ENCODE measurements around the gene COL7A1.

The COL7A1 gene

DNA sequence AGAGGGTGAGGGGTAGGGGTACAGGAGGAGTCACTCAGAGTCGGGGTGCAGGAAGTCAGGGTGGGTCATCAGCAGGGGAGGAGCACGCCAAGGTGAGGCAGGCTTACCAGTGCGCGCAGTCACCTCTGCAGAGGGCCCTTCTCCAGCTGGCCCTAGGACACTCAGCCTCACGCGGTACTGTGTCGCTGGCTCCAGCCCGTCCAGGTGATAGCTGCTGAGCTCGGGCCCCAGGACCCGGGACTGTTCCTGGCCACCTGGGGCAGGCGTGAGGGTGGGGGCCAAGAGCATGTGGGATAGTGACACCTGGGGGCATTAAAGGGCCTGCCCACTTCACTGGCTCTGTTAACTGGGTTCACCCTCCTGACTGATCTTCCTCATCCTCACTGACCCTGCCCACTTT is 7.4 kb downstream of the COL7A1 start:
- no peak for DNase-seq

DNA sequence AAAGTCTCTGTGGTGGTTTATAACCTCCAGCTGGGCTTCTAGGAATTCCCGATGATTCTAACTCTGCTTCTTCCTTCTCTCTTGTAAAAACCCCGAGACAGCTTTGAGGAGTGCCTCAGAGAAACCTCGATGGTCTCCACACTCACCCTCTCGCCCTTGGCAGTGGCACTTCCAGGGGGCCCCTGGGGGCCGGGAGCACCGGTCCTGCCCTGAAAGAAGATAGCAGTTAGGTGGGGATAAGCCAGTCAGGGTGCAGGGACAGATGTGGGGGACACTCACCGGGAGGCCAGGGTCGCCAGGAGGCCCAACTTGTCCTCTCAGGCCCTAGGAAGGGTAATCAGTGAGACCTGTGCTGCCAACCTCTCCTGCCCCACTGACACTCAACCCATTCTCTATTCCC is 9.7 kb downstream of the COL7A1 start:
- DNase-seq = no peak

GRCh38 chr3:48584836-48585235 is 10.3 kb downstream of the COL7A1 start:
- no peak for DNase-seq

DNA sequence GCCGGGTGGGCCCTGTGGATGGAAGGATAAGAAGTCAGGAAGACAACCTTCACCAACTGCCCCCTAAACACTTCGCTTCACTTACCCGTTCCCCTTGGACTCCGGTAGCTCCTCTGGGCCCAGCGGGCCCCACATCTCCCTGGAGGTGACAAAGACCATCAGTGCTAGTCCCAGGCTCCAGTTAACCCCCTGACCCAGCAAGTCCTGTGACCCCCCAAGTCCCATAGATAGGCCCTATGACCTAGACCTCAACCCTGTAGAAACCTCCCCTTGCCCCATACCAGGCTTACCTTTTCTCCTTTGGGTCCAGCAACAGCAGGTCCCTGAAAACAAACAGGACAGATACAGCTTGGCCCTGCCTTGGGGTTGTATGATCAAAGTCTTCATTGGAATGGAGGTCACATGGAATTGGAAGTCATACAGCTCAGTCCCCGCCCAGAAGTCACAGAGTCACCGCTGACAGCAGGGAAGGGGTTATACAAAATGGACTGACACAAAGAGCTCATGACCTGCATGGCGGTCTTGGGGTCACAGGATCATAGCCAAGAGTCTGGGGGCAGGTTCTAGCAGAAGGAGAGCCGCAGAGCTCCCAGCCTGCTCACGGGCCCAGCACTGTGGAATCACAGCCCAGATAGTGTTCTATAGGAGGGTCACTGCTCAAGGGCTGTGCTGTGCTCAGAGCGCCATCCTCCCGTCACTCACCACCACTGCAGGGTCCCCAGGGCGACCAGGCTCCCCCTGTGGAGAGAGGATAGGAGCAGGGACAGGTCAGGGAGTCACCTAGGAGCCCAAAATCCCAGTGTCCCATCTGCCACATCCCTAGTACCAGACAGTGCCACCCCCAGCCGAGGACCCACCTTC is 13.3 kb downstream of the COL7A1 start:
- no peak for DNase-seq

DNA sequence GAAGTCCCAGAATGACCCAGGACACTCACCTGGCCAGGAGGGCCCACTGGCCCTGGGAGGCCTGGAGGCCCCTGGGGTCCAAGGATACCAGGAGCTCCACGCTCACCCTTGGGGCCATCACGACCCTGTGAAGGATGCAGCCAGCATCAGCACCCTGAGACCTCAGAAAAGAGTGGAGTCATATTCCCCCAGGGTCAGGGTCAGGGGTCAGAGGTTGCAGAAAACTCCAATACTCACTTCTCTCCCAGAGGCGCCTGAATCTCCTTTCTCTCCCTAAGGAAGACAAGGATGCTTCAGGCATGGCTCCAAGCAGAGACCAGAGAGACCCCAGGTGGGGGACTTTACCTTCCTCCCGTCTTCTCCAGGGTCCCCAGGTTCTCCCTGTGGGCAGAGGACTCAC is 18.5 kb downstream of the COL7A1 start:
- no peak for DNase-seq

DNA sequence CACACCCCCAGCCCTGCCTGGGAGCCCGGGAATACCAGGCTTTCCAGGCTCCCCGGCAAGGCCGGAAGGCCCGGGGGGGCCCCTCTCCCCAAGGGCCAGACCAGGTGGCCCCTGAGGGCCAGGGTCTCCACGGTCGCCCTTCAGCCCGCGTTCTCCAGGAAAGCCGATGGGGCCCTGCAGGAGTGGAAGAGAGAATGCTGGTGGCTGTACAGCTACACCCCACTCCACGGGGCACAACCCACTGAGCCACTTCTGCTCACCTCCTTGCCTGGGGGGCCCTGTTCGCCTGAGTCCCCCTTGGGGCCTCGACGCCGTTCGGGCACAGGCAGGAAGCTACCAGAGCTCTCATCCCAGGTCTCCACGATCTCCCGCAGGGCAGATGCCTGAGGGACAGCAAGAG is 19.8 kb downstream of the COL7A1 start:
- no peak for DNase-seq

DNA sequence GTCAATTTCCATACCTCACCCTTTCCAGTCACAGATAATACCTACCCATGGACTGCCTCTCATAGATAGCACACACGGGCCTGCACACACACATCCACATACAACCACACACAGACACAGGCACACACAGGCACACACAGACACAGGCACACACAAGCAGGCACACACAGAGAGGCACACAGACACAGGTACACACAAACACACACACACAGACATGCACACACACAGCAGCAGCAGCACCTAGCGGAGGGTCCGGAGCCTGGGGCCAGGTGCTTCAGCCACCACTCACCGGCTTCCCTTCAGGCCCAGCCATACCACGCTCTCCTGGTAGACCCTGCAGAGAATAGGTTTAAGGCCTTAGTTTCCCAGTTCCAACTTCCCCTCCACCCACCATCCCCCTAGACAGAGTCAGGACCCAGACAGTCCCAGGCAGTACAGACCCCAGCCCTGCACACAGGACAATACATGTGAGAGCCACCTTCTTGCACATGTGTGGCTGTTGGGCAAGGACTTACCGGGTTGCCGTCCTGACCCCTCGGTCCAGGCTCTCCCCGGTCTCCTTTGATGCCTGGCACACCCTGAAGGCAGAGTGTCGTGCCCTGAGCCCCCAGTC is 21.1 kb downstream of the COL7A1 start:
- DNase-seq = no peak

DNA sequence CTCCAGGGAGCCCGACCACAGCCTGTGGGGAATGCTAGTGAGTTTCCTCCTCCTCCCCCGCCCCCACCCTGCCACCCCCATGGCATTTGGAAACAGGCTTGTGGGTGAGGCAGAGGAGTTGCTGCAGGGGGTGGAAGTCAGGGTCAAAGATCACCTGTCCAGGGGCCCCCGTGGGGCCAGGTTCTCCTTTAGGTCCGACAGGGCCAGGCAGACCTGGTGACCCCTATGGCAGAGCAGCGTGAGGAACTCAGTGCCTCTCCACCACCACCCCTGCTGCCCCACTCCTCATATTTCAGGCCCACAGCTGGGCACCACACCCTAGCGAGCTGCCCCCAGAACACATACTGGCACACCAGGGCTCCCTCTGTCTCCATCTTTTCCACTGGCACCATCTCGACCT is 22.6 kb downstream of the COL7A1 start:
- DNase-seq = no peak

- no peak for DNase-seq
Observed at GRCh38 chr3:48571938-48572337, 23.2 kb downstream of the COL7A1 start.

DNA sequence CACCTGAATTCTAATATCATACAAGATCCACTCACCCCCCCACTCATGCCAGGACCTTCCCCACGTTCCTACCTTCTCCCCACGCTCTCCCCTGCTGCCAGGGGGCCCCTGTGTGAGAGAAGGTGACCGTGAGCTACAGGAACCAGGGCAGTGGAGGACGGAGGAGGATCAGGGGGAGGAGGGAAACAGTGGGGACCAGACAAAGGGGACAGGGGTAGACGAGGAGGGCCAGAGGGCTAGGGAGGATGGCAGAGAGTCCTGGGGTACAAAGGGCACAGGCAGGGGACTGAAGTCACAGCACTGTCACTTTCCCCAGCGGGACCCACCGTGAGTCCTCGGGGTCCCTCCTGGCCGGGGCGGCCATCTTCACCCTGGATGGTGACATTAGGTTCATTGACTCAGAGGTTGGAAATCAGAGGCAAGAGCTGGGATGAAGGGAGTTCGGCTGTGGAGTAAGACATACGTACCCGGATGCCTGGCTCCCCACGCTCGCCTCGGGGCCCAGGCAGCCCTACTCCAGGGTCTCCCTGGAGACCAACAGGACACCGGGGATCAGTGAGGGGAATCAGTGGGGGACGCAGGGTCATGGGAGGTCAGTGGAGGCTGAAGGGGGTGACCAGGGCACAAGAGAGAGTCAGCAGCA is 25.2 kb downstream of the COL7A1 start:
- DNase-seq = no peak

DNA sequence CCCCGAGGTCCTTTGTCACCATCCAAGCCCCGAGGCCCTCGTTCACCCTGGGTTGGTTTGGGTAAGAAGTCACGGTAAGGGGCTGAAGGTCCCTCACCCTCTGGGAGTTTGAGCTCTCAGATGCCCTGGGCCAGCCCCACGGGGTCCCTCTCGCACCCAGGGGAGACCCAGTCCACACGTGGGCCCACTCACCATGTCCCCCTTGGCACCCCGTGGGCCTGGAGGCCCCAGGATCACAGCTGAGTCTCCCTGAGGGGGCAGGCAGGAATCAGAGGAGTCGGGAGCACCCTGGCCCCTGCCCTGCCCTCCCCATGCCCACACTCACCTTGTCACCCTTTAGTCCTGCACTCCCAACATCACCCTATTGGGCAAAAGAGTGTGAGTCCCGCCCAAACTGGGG is 25.7 kb downstream of the COL7A1 start:
- DNase-seq = no peak

DNA sequence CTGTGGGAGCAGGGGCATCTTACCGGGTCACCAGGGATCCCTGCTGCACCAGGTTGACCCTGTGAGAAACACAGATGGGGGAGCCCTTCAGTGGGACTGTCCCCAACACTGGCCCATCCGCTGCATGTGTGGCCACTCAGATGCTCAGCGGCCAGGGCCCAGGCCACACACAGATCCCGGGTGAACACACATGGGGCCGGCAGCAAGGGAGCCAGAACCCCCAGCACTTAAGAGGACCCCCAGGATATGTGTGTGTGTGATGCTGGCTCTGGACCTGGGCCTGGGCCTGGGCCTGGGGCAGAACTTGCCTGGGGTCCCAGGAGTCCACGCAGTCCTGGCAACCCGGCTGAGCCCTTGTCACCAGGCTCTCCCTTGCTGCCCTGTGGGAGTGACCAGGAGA is 26.7 kb downstream of the COL7A1 start:
- no peak for DNase-seq

DNA sequence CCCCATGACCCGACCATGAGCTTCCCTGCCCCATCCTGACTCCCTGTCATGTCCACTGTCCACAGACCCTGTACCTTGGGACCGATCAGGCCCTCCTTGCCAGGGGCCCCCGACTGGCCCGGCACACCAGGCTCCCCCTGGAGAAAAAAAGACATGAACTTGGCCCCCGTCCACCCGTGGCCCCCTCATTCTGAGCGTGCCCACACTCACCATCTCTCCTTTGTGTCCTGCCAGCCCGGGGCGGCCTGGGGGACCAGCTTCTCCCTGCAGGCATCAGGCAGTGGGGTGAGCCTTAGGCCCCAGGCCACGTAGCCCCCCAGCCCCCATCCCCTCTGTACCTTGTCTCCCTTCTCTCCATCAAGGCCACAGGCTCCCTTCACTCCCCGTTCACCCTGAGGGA is 27.6 kb downstream of the COL7A1 start:
- no peak for DNase-seq

- no peak for DNase-seq
Observed at GRCh38 chr3:48567090-48567489, 28.0 kb downstream of the COL7A1 start.

GRCh38 chr3:48566401-48566760 is 28.7 kb downstream of the COL7A1 start:
- no peak for DNase-seq

DNA sequence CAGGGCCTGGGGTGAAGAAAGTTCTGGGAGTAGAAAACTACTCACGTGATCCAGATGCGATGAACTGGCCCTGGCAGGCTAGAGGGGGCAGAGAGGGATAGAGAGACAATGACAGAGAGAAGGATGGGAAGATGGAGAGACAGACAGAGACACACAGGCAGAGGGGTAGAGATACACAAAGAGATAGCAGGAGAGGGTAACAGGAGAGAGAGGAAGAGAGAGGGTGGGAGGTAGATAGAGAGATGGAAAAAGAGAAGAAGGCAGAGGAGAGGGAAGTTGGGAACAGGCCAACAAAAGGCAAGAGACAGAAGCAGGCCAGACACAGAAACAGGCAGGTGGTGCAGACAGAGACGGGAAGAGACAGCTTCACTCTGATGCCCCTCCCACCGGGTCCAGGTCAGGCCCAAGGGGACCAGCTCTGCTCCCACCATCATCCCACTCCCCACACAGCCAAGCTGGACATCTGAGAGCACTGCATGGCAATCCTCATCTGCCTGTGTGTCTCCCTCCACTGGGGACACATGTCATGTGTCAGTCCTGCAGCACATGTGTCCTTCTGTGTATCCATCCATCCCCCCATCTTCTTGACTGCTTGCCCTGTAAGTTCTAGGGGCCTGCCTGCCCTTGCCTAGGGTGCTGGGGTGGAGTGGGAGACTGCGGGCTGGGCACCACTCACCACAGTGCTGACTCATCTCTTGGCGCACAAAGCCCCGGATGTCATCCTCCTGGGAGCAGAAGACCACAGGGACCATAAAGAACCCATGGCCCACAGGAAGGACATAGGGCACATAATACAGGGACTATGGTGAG is 29.3 kb downstream of the COL7A1 start:
- DNase-seq = peak; percentile 8

- no peak for DNase-seq
Observed at GRCh38 chr3:48565186-48565585, 29.9 kb downstream of the COL7A1 start.

- no peak for DNase-seq
Observed at GRCh38 chr3:48564667-48565066, 30.5 kb downstream of the COL7A1 start.

GRCh38 chr3:48564022-48564421 is 31.1 kb downstream of the COL7A1 start:
- peak; percentile 14 for DNase-seq

DNA sequence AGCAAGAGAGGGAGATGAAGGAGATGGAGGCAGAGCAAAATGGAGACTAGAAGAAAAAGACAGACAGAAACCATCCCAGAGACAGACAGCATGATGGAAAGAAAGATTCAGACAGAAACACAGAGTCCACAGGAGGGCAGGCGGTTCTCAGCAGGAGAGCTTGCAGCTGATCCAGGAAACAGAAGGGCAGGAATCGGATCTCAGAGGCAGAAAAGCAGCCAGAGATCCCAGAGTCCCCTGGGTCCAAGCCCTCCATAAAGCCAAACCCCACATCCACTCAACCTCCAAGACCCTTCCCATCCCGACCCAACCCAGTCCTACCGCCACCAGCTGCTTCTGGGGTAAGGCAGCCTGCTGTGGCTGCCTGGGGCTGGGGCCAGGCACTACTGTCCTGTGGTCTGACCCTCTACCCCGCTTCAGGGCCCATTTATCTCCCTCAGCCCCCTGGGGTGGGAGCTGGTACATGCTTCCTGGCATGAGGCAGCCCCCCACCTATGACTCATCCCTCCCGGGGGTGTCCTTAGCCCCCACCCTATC is 31.7 kb downstream of the COL7A1 start, which contains the start of gene UCN2:
UCN2 (minus strand) TSS at position 400 of the 537 bp plus-strand sequence. CDS start 657 bp downstream, outside the sequence.
- no peak for DNase-seq

DNA sequence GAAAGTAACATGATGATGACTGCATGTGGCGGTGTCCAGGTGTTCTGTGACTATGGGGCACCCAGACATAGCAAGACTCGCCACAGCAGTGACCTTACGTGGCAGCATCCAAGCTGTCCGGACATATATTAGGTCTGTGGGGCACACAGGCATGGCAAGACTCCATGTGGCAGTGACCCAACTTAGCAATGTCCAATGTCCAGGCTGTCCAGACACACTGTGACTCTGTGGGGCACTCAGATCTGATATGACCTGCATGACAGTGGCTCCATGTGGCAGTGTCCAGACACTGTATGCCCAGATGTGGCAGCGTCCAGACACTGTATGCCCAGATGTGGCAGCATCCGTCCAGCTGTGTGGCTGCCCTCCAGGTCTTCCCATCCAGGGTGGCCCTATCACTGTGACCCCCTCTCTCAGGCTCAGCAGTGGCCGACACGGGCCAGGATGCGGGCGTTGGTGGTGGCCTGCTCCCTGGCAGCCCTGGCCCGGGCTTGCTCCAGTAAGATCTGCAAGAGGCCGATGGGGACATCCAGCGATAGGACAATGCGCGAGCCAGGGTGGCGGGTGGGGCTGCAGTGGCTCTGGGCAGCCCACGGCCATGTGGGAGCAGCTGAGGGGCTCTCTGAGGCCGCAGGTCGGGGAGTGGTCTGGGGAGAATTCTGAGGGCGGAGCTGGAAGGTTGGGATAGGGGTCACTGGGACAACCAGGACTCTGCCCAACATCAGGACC is 32.6 kb downstream of the COL7A1 start:
- DNase-seq = no peak

GRCh38 chr3:48561045-48561736 is 33.9 kb downstream of the COL7A1 start:
- no peak for DNase-seq
